ENCODE measurements around the gene RXFP1. TPM values are rescaled to one million over a fixed set of nuclear protein-coding genes. Genes with fewer than 3 reads are reported as not detected.

The RXFP1 gene
- total RNA-seq, 2 donors from 2014 or later: not detected

DNA sequence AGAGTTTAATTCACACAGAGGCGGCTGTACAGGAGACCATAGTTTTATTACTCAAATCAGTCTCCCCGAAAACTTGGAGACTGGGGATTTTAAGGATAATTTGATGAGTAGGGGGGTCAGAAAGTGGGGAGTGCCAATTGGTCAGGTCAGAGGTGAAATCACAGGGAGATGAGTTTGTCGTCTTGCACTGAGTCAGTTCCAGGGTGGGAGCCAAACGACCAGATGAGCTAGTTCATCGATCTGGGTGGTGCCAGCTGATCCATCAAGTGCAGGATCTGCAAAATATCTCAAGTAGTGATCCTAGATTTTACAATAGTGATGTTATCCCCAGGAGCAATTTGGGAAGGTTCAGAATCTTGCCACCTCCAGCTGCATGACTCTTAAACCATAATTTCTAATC, 154.4 kb downstream of the RXFP1 start:
- H3K27ac Mint-ChIP-seq: no peak overlapping the region
- ATAC-seq: no peak
- DNase-seq (ENCODE audit: low spot score in 2 of 2): no peak
- no peaks in the 10 kb centered on the region for H3K9me3 Mint-ChIP-seq
- H3K36me3 Mint-ChIP-seq: peaks cover 0 to 9% of the 10 kb centered on the region in 2 donors

- Mint-ChIP-seq H3K9me3 (no peaks in the 10 kb centered on the region), H3K27ac (peak overlapping the region in 1 of 2 donors; percentile 5), H3K36me3 (no peaks in the 10 kb centered on the region)
- ATAC-seq: no peak
- DNase-seq (ENCODE audit: low spot score in 2 of 2): no peak
Measured at GRCh38 chr4:158678767-158679166, 157.1 kb downstream of the RXFP1 start.

DNA sequence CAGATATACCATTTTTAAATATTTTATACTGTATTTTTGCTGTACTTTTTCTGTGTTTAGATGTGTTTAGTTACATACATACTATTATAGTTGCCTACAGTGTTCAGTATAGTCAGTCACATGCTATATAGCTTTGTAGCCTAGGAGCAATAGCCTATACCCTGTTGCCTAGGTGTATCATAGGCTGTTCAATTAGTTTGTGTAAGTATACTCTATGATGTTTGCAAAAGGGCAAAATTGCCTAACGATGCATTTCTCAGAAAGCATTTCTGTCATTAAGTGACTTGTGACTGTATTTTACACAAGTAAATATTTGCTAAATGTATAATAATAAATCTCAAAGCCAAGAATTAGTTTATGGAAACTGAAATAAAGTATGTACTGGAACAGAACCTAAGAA, 159.9 kb downstream of the RXFP1 start:
- DNase-seq (ENCODE audit: low spot score in 2 of 2) (no peak), ATAC-seq (no peak)
- Mint-ChIP-seq H3K9me3 (no peaks in the 10 kb centered on the region), H3K36me3 (peaks cover 0 to 10% of the 10 kb centered on the region in 2 donors), H3K27ac (no peak overlapping the region)

- Mint-ChIP-seq H3K27ac (no peak overlapping the region), H3K9me3 (no peaks in the 10 kb centered on the region), H3K36me3 (peaks cover 0 to 15% of the 10 kb centered on the region in 2 donors)
- ATAC-seq: no peak
- no peak for DNase-seq (ENCODE audit: low spot score in 2 of 2)
Measured at GRCh38 chr4:158682066-158682465, 160.4 kb downstream of the RXFP1 start.

DNA sequence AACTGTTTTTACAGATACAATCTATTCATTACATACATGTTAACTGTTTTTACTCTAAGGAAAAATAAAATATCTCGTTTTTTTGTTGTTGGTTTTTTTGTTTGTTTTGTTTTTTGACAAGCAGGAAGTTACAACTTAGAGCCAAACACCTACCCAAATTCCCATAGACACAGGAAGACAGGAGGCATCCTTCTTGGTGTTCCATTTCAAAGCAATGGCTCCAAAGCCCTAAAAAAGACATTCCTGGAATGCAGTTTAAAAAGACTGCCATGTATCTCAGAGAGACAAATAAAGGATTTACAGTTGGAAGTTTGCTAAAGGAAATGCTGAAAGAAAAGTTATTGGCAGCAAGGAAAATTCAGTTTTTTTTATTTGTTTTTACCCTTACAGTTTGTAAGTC, 167.1 kb downstream of the RXFP1 start:
- Mint-ChIP-seq H3K9me3 (no peaks in the 10 kb centered on the region), H3K27ac (no peak overlapping the region), H3K36me3 (peaks cover 0 to 16% of the 10 kb centered on the region in 2 donors)
- ATAC-seq (no peak), DNase-seq (ENCODE audit: low spot score in 2 of 2) (no peak)

Other genes starting within 250 kb of the RXFP1 start
- gene C4orf46, start 150.0 kb downstream of the RXFP1 start, total RNA-seq: 10 to 100 TPM; 19.3 to 20.4 TPM
- 10 to 100 TPM; 34.8 to 54.2 TPM for gene ETFDH, start 150.4 kb downstream of the RXFP1 start, total RNA-seq
- 10 to 100 TPM; 60.8 to 68.4 TPM for gene PPID, start 201.5 kb downstream of the RXFP1 start, total RNA-seq
- 10 to 100 TPM; 15.5 to 26.4 TPM for gene FNIP2, start 247.1 kb downstream of the RXFP1 start, total RNA-seq

Measured in activated naive CD4-positive, alpha-beta T cell treated with anti-CD3 and anti-CD28 coated beads, Interleukin-2, amount 50 U/mL, for 72 hours (primary cell).